ENCODE measurements around the gene CRYM. TPM values are rescaled to one million over a fixed set of nuclear protein-coding genes. Genes with fewer than 3 reads are reported as not detected.
"Not testable (repeated sequence)": the region's sequence is repeated elsewhere in the genome, so short reads cannot be mapped to it uniquely, and the experiment has no call there.

CRYM gene
- 0.79 and 1.2 TPM in 2 replicates for total RNA-seq

DNA sequence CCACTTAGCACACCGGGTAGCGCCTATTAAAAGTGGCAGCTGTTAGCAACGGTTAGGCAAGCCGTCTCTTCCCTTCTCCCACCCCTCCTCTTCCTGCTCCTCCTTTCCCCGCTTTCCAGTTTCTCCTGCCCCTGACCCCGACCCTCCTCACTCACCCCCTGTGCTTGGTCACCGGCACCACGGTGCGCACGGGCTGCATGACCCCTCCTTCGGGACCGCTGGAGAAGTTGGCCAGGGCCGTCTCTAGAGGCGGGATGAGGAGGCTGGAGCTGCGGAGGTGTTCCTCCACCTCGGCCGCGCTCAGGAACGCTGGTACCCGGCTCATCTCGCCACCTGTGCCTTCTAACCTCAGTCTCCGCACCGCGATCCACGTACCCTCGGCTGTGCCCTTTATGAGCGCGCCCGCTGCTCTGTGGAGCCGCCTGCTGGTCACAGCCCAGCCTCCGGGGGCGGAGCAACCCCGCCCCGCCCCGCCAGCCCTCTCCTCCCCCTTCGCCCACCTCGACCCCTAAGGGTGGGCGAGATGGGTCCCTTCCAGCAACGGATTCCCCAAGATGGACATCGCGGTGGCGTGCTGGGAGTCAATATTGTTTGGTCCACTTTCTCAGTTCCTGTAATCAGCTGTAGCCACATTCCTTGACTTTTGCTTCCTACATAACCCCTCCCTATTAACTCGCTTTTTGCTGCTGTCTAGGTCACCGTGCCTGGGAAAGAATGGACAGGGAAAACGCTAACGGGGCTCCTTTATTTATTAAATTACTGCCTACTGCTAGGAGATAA lies at the start of gene CRYM:
TSS of gene CRYM (minus strand) at position 364 of the 780 bp plus-strand sequence. CDS start at position 325, 39 bp downstream.
- DNase-seq (ENCODE audit: low read depth) (peak; percentile 15), FAIRE-seq (no peak)
- Histone ChIP-seq H3K4me3 (ENCODE audit: low read depth, low read length) (peak within 1 kb of the TSS; percentile 26), H3K27me3 (ENCODE audit: control insufficient read depth, insufficient read depth, low read length) (peaks cover 8% of the 10 kb centered on the region), H3K36me3 (ENCODE audit: control insufficient read depth, insufficient read depth, low read length) (no peaks in the 10 kb centered on the region)
- TF ChIP-seq, protein P1, sequence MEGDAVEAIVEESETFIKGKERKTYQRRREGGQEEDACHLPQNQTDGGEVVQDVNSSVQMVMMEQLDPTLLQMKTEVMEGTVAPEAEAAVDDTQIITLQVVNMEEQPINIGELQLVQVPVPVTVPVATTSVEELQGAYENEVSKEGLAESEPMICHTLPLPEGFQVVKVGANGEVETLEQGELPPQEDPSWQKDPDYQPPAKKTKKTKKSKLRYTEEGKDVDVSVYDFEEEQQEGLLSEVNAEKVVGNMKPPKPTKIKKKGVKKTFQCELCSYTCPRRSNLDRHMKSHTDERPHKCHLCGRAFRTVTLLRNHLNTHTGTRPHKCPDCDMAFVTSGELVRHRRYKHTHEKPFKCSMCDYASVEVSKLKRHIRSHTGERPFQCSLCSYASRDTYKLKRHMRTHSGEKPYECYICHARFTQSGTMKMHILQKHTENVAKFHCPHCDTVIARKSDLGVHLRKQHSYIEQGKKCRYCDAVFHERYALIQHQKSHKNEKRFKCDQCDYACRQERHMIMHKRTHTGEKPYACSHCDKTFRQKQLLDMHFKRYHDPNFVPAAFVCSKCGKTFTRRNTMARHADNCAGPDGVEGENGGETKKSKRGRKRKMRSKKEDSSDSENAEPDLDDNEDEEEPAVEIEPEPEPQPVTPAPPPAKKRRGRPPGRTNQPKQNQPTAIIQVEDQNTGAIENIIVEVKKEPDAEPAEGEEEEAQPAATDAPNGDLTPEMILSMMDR (IDR thresholded peaks at IDR 0.05; ENCODE audit: insufficient read depth, low read length, severe bottlenecking), result peak; percentile 78

DNA sequence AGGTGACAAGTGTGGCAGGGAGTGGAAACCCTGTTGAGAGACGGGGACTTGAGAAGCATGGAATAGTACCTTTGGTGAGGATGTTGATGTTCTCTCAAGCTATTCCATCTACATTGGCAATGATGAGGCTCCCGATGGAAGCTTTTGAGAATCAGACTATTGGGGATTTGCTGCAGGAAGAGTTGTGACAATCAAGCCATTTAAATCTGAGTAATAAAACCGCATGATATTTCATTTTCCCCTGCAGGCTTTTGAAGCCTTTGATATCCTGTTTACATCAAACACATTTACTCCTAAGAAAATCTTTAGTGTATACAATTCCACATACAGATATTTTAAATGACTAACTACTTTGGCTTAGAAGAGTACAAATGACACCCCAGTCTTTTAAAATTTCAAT lies 49.0 kb upstream of the CRYM start:
- no peaks in the 10 kb centered on the region for H3K36me3 ChIP-seq (ENCODE audit: control insufficient read depth, insufficient read depth, low read length)
- no peaks in the 10 kb centered on the region for H3K27me3 ChIP-seq (ENCODE audit: control insufficient read depth, insufficient read depth, low read length)
- DNase-seq (ENCODE audit: low read depth) (no peak), FAIRE-seq (no peak)
- H3K4me3 ChIP-seq (ENCODE audit: low read depth, low read length), result no peak overlapping the region
- TF ChIP-seq, protein P1 (IDR thresholded peaks at IDR 0.05; ENCODE audit: insufficient read depth, low read length, severe bottlenecking), result no peak

DNA sequence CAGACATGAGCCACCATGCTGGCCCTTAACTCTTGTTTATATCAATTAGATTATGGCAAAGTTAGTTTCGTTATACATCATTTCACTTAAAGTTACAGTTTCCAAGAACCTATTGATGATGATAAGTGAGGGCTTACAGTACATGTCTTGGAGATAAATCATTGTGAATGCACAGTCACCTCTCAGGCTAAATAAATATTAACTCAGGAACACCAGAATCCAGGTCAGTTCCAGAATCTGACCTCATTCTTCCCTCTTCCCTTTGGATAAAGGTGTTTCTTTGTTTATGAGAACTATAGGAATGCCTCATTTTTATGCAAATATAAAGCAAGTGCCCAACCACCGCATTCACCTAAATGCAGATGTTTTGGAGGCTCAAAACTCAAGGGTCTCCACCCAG lies 48.4 kb upstream of the CRYM start:
- no peaks in the 10 kb centered on the region for H3K36me3 ChIP-seq (ENCODE audit: control insufficient read depth, insufficient read depth, low read length)
- TF ChIP-seq, protein P1 (IDR thresholded peaks at IDR 0.05; ENCODE audit: insufficient read depth, low read length, severe bottlenecking), result no peak
- DNase-seq (ENCODE audit: low read depth) (no peak), FAIRE-seq (no peak)
- H3K4me3 ChIP-seq (ENCODE audit: low read depth, low read length), result no peak overlapping the region
- no peaks in the 10 kb centered on the region for H3K27me3 ChIP-seq (ENCODE audit: control insufficient read depth, insufficient read depth, low read length)

DNA sequence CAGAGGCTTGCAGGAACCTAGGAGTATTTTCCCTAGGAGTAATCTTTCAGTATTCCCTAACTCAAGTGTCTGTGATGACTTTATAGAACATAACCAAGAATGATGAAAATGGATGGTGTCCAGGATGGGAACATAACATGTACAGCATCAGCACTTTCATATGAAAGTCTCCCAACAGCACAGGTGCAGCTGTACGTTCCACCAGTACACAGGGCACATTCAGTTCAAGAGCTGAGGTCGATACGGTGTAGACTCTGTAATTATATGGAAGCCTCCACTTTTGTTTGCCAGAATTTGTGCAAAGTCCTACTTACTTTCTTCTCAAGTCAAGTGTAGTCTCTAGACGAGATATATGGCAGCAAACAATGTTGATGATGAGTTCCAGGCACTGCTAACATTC lies 46.2 kb upstream of the CRYM start:
- no peaks in the 10 kb centered on the region for H3K27me3 ChIP-seq (ENCODE audit: control insufficient read depth, insufficient read depth, low read length)
- no peak for FAIRE-seq
- H3K36me3 ChIP-seq (ENCODE audit: control insufficient read depth, insufficient read depth, low read length), result no peaks in the 10 kb centered on the region
- H3K4me3 ChIP-seq (ENCODE audit: low read depth, low read length), result no peak overlapping the region
- DNase-seq (ENCODE audit: low read depth), result no peak
- TF ChIP-seq, protein P1 (IDR thresholded peaks at IDR 0.05; ENCODE audit: insufficient read depth, low read length, severe bottlenecking), result no peak

DNA sequence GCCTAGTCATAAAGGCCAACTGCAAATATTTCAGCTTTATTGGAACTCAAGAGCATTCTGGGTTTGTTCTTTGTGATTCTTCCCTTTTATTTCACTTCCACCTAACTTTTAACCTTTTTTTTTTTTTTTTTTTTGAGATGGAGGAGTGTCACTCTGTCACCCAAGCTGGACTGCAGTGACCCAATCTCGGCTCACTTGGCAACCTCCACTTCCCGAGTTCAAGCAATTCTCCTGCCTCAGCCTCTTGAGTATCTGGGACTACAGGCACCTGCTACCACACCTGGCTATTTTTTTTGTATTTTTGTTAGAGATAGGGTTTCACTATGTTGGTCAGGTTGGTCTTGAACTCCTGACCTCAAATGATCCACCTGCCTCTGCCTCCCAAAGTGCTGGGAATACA lies 44.2 kb upstream of the CRYM start:
- not testable (repeated sequence) for FAIRE-seq; DNase-seq (ENCODE audit: low read depth); H3K4me3 ChIP-seq (ENCODE audit: low read depth, low read length); H3K36me3 ChIP-seq (ENCODE audit: control insufficient read depth, insufficient read depth, low read length); H3K27me3 ChIP-seq (ENCODE audit: control insufficient read depth, insufficient read depth, low read length)

DNA sequence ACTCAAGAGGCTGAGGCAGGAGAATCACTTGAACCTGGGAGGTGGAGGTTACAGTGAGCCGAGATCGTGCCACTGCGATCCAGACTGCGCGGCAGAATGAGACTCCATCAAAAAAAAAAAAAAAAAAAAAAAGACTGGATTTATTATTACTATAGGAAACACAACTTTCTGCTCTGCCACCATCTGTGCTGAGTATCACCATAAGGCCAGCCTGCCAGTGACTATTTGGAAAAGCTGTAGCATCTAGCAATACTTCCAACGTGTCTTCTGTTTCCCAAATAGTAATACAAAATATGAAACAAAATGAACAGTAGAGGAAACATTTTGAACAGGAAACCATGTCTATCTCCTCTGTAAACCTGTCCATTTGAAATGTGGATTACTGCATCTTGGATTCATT lies 43.6 kb upstream of the CRYM start:
- H3K27me3 ChIP-seq (ENCODE audit: control insufficient read depth, insufficient read depth, low read length), result no peaks in the 10 kb centered on the region
- FAIRE-seq, result no peak
- no peak overlapping the region for H3K4me3 ChIP-seq (ENCODE audit: low read depth, low read length)
- TF ChIP-seq, protein P1 (IDR thresholded peaks at IDR 0.05; ENCODE audit: insufficient read depth, low read length, severe bottlenecking), result no peak
- no peak for DNase-seq (ENCODE audit: low read depth)
- no peaks in the 10 kb centered on the region for H3K36me3 ChIP-seq (ENCODE audit: control insufficient read depth, insufficient read depth, low read length)
